ENCODE results near the gene HOXA13. TPM values are rescaled to one million over a fixed set of nuclear protein-coding genes. Genes with fewer than 3 reads are reported as not detected.
A peak's percentile ranks its signal among the peaks of the same experiment; 100 is the strongest.

The HOXA13 gene
- total RNA-seq, 1 experiment from 2014 or later = not detected

GRCh38 chr7:27194686-27195379 lies 5.1 kb downstream of the HOXA13 start:
- Histone ChIP-seq H3K23ac (ENCODE audit: insufficient read length, low read depth, low read length) (no peak overlapping the region), H3K9me3 (ENCODE audit: control insufficient read depth, low read depth, low read length) (no peaks in the 10 kb centered on the region), H4K8ac (replicated peaks; ENCODE audit: insufficient read length, low read depth, low read length) (no peak overlapping the region), H4K20me1 (ENCODE audit: control insufficient read depth, insufficient read depth, insufficient read length) (no peaks in the 10 kb centered on the region), H3K4ac (ENCODE audit: low read depth, low read length) (no peak overlapping the region), H3K56ac (ENCODE audit: insufficient read length, low read depth, low read length) (no peak overlapping the region), H3K27ac (ENCODE audit: insufficient read length, low read depth, low read length) (no peak overlapping the region), H3K14ac (ENCODE audit: insufficient read depth, low read length) (no peak overlapping the region), H2BK5ac (ENCODE audit: insufficient read length, low read length) (no peak overlapping the region), H2BK15ac (ENCODE audit: low read depth, low read length) (no peak overlapping the region), H4K91ac (ENCODE audit: insufficient read length, low read depth, low read length) (no peak overlapping the region), H2AK5ac (ENCODE audit: insufficient read length, low read length) (no peak overlapping the region), H2AFZ (ENCODE audit: low read length) (no peak overlapping the region), H3K23me2 (ENCODE audit: insufficient read length, low read depth, low read length, poor library complexity, severe bottlenecking) (no peaks in the 10 kb centered on the region), H3K4me1 (ENCODE audit: insufficient read depth, low read length) (no peaks in the 10 kb centered on the region), H3T11ph (ENCODE audit: low read length) (no peak overlapping the region), H2BK20ac (ENCODE audit: low read depth, low read length, poor library complexity, severe bottlenecking) (no peak overlapping the region), H3K4me2 (ENCODE audit: insufficient read depth, insufficient read length, low read length) (no peak overlapping the region), H3K27me3 (ENCODE audit: insufficient read depth, low read length) (peaks cover 88% of the 10 kb centered on the region), H3K79me1 (ENCODE audit: insufficient read depth, low read depth, low read length, poor library complexity, severe bottlenecking) (no peaks in the 10 kb centered on the region), H4K5ac (ENCODE audit: insufficient read length, low read depth, low read length) (no peak overlapping the region), H3K9ac (ENCODE audit: extremely low read depth, insufficient read length, low read length) (no peak overlapping the region), H3K79me2 (ENCODE audit: insufficient read depth, low read length) (no peaks in the 10 kb centered on the region), H2BK12ac (ENCODE audit: insufficient read length, low read depth, low read length) (no peak overlapping the region), H2BK120ac (ENCODE audit: low read depth, low read length, poor library complexity, severe bottlenecking) (no peak overlapping the region), H3K18ac (ENCODE audit: insufficient read length, low read depth, low read length) (no peak overlapping the region)
- Mint-ChIP-seq H3K4me3 (no peak overlapping the region), H3K36me3 (ENCODE audit: insufficient read depth in 1 of 3, low read depth in 3 of 3) (no peaks in the 10 kb centered on the region; a peak in 2 of 7 replicates), H3K9me3 (peaks cover 3 to 11% of the 10 kb centered on the region in 2 experiments; a peak in 2 of 5 replicates), H3K4me1 (peaks cover 0 to 8% of the 10 kb centered on the region in 2 experiments; a peak in 3 of 4 replicates), H3K27ac (no peak overlapping the region), H3K27me3 (ENCODE audit: low read depth) (peaks cover 97% of the 10 kb centered on the region)
- TF ChIP-seq CTCF (conservative IDR thresholded peaks at IDR 0.05) = no peak
- no CpG with 5 or more reads among the region's 9 CpGs for WGBS (ENCODE audit: extremely low coverage, insufficient read length, low lambda C conversion rate)
- DNase-seq = peak; percentile 25

All from H9 (cell line).